ENCODE measurements around the gene MTCH1.

DNA sequence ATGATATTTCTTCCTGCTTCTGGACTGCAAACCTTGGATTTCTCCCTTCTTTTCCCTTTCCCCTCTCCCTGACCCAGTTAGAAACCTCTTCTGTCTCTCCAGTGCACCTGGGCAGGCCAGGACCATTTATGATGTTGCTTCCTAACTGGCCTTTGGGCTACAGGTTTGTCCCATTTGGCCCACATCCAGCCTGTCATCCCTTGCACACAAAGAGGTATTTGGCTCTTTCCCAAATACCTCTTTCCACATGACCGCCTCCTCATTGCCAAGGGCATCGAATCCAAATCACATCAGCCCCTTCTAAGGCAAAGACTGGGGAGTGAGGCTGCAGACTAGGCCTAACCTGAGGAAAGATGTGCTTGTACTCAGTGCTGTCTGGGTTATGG is 33.1 kb upstream of the MTCH1 start:
- TF ChIP-seq, protein P1, sequence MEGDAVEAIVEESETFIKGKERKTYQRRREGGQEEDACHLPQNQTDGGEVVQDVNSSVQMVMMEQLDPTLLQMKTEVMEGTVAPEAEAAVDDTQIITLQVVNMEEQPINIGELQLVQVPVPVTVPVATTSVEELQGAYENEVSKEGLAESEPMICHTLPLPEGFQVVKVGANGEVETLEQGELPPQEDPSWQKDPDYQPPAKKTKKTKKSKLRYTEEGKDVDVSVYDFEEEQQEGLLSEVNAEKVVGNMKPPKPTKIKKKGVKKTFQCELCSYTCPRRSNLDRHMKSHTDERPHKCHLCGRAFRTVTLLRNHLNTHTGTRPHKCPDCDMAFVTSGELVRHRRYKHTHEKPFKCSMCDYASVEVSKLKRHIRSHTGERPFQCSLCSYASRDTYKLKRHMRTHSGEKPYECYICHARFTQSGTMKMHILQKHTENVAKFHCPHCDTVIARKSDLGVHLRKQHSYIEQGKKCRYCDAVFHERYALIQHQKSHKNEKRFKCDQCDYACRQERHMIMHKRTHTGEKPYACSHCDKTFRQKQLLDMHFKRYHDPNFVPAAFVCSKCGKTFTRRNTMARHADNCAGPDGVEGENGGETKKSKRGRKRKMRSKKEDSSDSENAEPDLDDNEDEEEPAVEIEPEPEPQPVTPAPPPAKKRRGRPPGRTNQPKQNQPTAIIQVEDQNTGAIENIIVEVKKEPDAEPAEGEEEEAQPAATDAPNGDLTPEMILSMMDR (IDR thresholded peaks at IDR 0.05): no peak
- no peak for TF ChIP-seq POLR2A (IDR thresholded peaks at IDR 0.05)
